Left lung (tissue), 10 donors: ENCODE results near the gene CCDC181. TPM values are rescaled to one million over a fixed set of nuclear protein-coding genes. Genes with fewer than 3 reads are reported as not detected.
"Not testable (repeated sequence)": the region's sequence is repeated elsewhere in the genome, so short reads cannot be mapped to it uniquely, and the experiment has no call there.

Experiments used
- ATAC-seq: fragments of 200-7000 bp; cut with Tn5 transposase; one replicate; pipeline ENCODE4 v1.9.1; 2020; ENCODE audit warnings: moderate library complexity
- DNase-seq, 4 donors: peaks; one replicate each; pipeline ENCODE4 v3.0.0-alpha.2; 2013 to 2020
- H3K27ac ChIP-seq, 2 donors: fragments of 200-600 bp; sonication (generic) in 1 of 2; one replicate each; pipeline versions ENCODE4 v1.5.0 to v1.8.0; 2020 to 2021
- H3K27me3 ChIP-seq, 2 donors: fragments of 200-600 bp; sonication (generic) in 1 of 2; one replicate each; pipeline versions ENCODE4 v1.5.0 to v1.8.0; 2020 to 2021
- H3K36me3 ChIP-seq, 2 donors: fragments of 200-600 bp; sonication (generic) in 1 of 2; one replicate each; pipeline versions ENCODE4 v1.5.0 to v1.8.0; 2020 to 2021
- H3K4me1 ChIP-seq, 2 donors: fragments of 200-600 bp; one replicate each; pipeline ENCODE4 v1.8.0; 2021
- H3K4me3 ChIP-seq, 2 donors: fragments of 200-600 bp; sonication (generic) in 1 of 2; one replicate each; pipeline versions ENCODE4 v1.5.0 to v1.8.0; 2020 to 2021; ENCODE audit warnings: mild to moderate bottlenecking in 1 of 2
- H3K9me3 ChIP-seq, 2 donors: fragments of 200-600 bp; sonication (generic) in 1 of 2; one replicate each; pipeline versions ENCODE4 v1.5.0 to v1.8.0; 2020 to 2021
- intact Hi-C, 2 donors: fragments of 100-400 bp; cut with DNase I; formaldehyde crosslinking; loops; one replicate each; pipeline versions ENCODE4 v1.11.2 to v1.14.2; 2022
- polyA plus RNA-seq, 6 donors: library from polyadenylated mRNA; unstranded; fragments of 120-200 nt; gene quantifications; one replicate each; pipeline ENCODE4 v1.2.1, GENCODE V29; 2013; ENCODE audit not compliant: insufficient read length in 6 of 6
- total RNA-seq, 2 donors: library from RNA; stranded (reverse); fragmentation: NEBNext Ultra II Directional; extraction: Animal tissue kit (Norgen Biotek cat#: 25700); gene quantifications; one replicate each; pipeline ENCODE4 v1.2.1, GENCODE V29; 2021
- TF ChIP-seq, protein P1 (sequence below), 2 donors: fragments of 200-600 bp; sonication (generic) in 1 of 2; IDR thresholded peaks; one replicate each; pipeline versions ENCODE4 v1.5.0 to v1.8.0; 2021; ENCODE audit warnings: antibody characterized with exemption in 2 of 2
- donor health status: DM: no; HTN: yes; CAD: no.
- donor health status: DM: no; HTN: no; CAD: no.

CCDC181 gene
- total and polyA plus RNA-seq, 8 donors = 0.35 to 5.8 (median 3.8) TPM

DNA sequence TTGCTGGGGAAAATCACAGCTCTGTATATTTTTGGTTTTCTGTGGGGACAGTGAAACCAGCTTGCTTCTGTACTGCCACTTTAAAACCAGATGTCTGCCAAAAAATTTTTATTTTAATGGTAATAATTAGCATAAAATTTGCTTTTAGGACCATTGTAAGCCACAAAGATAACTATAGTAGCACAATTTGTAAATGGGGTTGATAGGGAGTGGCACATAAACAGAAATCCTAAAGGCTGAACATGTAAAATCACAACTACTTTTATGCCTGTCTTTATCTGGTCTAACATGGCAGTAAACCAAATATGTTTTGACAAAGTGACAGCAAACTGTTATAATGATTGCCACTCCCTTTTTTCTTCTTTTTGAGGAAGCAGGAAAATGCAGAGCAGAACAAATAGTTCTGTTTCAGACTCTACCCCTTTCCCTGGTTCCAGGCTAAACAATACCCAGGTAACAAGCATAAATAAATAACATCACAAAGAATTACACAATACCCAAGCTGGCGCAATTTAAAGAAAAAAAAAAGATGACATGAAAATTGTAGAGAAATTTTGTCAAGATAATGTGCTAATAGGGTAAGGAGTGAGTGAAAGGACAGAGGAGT lies 24.0 kb upstream of the CCDC181 start:
- ATAC-seq (no peak), DNase-seq (no peak)
- no peak overlapping the region for H3K4me3 ChIP-seq
- H3K36me3 ChIP-seq = no peaks in the 10 kb centered on the region
- no peaks in the 10 kb centered on the region for H3K4me1 ChIP-seq
- H3K9me3 ChIP-seq = no peaks in the 10 kb centered on the region
- intact Hi-C loops = no loop called here
- TF ChIP-seq, protein P1, sequence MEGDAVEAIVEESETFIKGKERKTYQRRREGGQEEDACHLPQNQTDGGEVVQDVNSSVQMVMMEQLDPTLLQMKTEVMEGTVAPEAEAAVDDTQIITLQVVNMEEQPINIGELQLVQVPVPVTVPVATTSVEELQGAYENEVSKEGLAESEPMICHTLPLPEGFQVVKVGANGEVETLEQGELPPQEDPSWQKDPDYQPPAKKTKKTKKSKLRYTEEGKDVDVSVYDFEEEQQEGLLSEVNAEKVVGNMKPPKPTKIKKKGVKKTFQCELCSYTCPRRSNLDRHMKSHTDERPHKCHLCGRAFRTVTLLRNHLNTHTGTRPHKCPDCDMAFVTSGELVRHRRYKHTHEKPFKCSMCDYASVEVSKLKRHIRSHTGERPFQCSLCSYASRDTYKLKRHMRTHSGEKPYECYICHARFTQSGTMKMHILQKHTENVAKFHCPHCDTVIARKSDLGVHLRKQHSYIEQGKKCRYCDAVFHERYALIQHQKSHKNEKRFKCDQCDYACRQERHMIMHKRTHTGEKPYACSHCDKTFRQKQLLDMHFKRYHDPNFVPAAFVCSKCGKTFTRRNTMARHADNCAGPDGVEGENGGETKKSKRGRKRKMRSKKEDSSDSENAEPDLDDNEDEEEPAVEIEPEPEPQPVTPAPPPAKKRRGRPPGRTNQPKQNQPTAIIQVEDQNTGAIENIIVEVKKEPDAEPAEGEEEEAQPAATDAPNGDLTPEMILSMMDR (IDR thresholded peaks at IDR 0.05) = no peak
- no peak overlapping the region for H3K27ac ChIP-seq
- H3K27me3 ChIP-seq = no peaks in the 10 kb centered on the region

DNA sequence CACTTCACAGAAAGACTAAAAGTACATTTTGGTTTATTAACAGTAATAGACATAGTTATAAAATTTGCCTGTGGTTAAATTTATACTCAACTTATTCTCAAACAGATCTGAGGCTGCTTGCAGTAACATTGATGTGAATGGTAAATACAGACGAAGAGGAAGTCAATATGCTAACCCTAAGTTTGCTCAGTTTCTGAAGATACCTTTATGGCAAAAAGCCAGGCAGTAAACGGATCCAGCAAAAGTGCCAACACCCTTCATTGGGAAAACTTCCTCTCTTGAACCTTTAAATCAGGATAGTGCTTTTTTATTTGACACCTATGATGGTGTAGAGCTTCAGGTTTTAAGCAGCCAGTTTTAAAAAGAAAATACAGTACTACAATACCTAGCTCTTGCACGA lies 16.6 kb upstream of the CCDC181 start:
- H3K9me3 ChIP-seq = no peaks in the 10 kb centered on the region
- H3K27ac ChIP-seq = no peak overlapping the region
- intact Hi-C loops = no loop called here
- H3K4me3 ChIP-seq = no peak overlapping the region
- no peaks in the 10 kb centered on the region for H3K36me3 ChIP-seq
- no peaks in the 10 kb centered on the region for H3K4me1 ChIP-seq
- TF ChIP-seq, protein P1 (IDR thresholded peaks at IDR 0.05) = no peak
- ATAC-seq (no peak), DNase-seq (no peak)
- H3K27me3 ChIP-seq = no peaks in the 10 kb centered on the region

DNA sequence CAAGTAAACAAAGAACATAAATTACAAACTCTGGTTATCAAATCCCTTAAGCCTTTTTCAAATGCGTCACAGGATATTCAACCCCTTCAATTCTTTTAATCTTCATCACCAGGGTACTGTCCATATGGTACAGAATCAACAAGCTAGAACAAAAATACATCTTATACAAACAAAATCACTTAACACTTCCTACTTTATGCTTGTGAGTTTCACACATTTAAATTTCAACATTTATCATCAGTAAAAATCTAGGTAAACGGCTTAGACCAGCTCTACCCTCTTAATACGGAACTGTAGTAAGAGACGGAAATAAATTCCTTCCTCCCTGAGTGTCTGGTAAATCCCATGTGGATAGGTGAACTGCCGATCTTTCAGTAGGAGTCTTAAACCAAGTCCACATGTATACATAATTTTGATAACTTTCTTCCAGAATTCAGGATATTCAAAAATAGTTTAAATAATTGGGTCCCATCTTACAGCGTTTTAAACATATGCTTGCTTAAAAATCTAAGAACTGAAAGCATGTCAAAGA lies 1.0 kb downstream of the CCDC181 start:
- intact Hi-C loops = no loop called here
- no peak for ATAC-seq

DNA sequence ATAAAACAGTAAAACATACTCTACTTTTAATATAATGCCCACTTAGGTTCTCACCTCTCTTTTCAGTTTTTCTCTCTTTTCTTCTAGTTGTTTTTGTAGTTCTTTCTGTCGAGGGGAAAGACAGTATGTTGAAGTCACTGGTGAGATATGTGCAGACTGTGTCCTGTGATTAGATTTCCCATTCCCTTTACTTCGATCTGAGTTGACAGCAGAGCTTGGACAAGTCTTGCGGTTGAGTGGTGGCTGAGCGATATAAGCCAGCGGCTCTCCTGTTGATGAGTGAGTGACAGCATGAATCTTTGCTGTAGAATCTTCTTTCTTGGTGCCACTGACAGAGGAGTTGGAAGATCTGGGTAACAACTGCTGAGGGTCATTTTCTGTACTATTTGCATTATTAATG lies 6.0 kb downstream of the CCDC181 start:
- ATAC-seq (no peak), DNase-seq (no peak)
- Histone ChIP-seq H3K9me3 (no peaks in the 10 kb centered on the region), H3K4me1 (no peaks in the 10 kb centered on the region), H3K36me3 (no peaks in the 10 kb centered on the region), H3K27me3 (peaks cover 2 to 4% of the 10 kb centered on the region in 2 donors), H3K27ac (no peak overlapping the region), H3K4me3 (no peak overlapping the region)
- intact Hi-C loops = no loop called here
- TF ChIP-seq, protein P1 (IDR thresholded peaks at IDR 0.05) = no peak

More for the DNA sequence above, 1.0 kb downstream of the CCDC181 start:
- TF ChIP-seq, protein P1 (IDR thresholded peaks at IDR 0.05) = no peak
- DNase-seq = no peak
- Histone ChIP-seq H3K27ac (no peak overlapping the region), H3K27me3 (peaks cover 20 to 34% of the 10 kb centered on the region in 2 donors), H3K4me1 (peaks cover 0 to 7% of the 10 kb centered on the region in 2 donors), H3K36me3 (no peaks in the 10 kb centered on the region), H3K9me3 (no peaks in the 10 kb centered on the region), H3K4me3 (no peak overlapping the region)

DNA sequence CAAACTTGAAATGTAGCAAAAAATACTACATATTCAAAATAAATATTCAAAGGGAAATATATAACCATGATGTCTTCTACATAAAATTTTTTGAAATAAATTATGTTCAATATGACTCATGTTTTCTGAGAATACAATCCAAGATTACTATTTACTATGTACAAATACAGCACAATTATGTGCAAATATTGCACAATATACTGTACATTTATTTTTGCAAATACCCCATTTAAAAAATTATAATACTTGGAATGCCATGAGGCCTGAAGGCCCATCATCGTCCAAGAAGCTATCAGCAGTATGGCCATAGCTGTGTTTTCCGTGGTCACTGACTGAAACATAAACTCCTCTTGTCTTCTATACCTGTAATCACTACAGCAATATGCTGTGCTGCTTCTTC lies 12.3 kb downstream of the CCDC181 start:
- intact Hi-C loops = no loop called here
- H3K4me3 ChIP-seq = no peak overlapping the region
- no peaks in the 10 kb centered on the region for H3K27me3 ChIP-seq
- no peaks in the 10 kb centered on the region for H3K4me1 ChIP-seq
- no peak overlapping the region for H3K27ac ChIP-seq
- DNase-seq (no peak), ATAC-seq (no peak)
- no peaks in the 10 kb centered on the region for H3K36me3 ChIP-seq
- H3K9me3 ChIP-seq = peaks cover 0 to 26% of the 10 kb centered on the region in 2 donors
- TF ChIP-seq, protein P1 (IDR thresholded peaks at IDR 0.05) = no peak

DNA sequence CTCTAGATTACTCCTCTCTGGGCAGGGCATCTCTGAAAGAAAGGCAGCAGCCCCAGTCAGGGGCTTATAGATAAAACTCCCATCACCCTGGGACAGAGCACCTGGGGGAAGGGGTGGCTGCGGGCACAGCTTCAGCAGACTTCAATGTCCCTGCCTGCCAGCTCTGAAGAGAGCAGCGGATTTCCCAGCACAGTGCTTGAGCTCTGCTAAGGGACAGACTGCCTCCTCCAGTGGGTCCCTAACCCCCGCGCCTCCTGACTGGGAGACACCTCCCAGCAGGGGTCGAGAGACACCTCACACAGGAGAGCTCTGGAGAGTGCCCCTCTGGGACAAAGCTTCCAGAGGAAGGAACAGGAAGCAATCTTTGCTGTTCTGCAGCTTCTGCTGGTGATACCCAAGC lies 18.9 kb downstream of the CCDC181 start:
- H3K4me1 ChIP-seq, H3K36me3 ChIP-seq, ATAC-seq, DNase-seq, intact Hi-C loops, H3K27ac ChIP-seq, H3K27me3 ChIP-seq, H3K4me3 ChIP-seq: not testable (repeated sequence)
- peaks cover 0 to 83% of the 10 kb centered on the region in 2 donors for H3K9me3 ChIP-seq

DNA sequence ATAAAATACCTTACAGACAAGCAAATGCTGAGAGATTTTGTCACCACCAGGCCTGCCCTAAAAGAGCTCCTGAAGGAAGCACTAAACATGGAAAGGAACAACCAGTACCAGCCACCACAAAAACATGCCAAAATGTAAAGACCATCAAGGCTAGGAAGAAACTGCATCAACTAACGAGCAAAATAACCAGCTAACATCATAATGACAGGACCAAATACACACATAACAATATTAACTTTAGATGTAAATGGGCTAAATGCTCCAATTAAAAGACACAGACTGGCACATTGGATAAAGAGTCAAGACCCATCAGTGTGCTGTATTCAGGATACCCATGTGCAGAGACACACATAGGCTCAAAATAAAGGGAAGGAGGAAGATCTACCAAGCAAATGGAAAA lies 24.7 kb downstream of the CCDC181 start:
- H3K27me3 ChIP-seq, H3K27ac ChIP-seq, intact Hi-C loops, DNase-seq, H3K4me3 ChIP-seq, H3K36me3 ChIP-seq, H3K4me1 ChIP-seq, ATAC-seq: not testable (repeated sequence)
- H3K9me3 ChIP-seq = peaks cover 0 to 48% of the 10 kb centered on the region in 2 donors
